ENCODE measurements around the gene BOC. TPM values are rescaled to one million over a fixed set of nuclear protein-coding genes. Genes with fewer than 3 reads are reported as not detected.

Gene BOC
- total RNA-seq, 2 experiments from 2014 or later = 0.03 TPM; not detected in 1

DNA sequence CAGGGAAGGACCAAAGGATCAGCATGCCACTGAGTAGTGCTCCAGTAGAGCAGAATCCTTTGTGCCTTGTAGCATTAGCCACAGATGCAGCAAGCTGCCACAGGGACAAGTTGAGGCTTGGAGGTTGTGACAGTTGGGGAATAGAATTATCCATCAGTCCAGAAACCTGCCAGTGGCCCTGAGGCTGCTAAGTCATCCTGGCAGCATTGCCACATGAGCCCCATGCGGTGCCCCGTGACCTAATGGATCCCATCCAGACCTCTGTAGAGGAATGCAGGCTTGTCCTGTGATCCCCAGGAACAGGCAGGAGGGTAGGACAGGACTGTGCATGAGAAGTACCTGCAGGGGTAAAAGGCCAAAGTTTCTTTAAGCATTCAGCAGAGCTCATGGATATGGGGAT, 51.7 kb downstream of the BOC start:
- no peak for TF ChIP-seq EZH2phosphoT487 (IDR thresholded peaks at IDR 0.05; ENCODE audit: borderline replicate concordance, low read depth, low read length)
- TF ChIP-seq, protein P1, sequence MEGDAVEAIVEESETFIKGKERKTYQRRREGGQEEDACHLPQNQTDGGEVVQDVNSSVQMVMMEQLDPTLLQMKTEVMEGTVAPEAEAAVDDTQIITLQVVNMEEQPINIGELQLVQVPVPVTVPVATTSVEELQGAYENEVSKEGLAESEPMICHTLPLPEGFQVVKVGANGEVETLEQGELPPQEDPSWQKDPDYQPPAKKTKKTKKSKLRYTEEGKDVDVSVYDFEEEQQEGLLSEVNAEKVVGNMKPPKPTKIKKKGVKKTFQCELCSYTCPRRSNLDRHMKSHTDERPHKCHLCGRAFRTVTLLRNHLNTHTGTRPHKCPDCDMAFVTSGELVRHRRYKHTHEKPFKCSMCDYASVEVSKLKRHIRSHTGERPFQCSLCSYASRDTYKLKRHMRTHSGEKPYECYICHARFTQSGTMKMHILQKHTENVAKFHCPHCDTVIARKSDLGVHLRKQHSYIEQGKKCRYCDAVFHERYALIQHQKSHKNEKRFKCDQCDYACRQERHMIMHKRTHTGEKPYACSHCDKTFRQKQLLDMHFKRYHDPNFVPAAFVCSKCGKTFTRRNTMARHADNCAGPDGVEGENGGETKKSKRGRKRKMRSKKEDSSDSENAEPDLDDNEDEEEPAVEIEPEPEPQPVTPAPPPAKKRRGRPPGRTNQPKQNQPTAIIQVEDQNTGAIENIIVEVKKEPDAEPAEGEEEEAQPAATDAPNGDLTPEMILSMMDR (conservative IDR thresholded peaks at IDR 0.05; ENCODE audit: low read length) = no peak
- POLR2A ChIA-PET = interaction anchor here (0.7 kb wide), 1 partner anchor 618 kb away, joined by 3 read pairs; no protein-coding TSS in a partner anchor
- BruUV-seq (replicated peaks) = no TSS peak
- no peak overlapping the region for H3K4me3 ChIP-seq (ENCODE audit: low read depth, low read length, poor library complexity, severe bottlenecking)
- CTCF ChIA-PET (ENCODE audit: unreplicated experiment) = no interaction called here
- no peaks in the 10 kb centered on the region for H4K20me1 ChIP-seq (ENCODE audit: insufficient read depth, low read length)
- H3K36me3 ChIP-seq (ENCODE audit: insufficient read depth, low read length) = no peaks in the 10 kb centered on the region
- no peaks in the 10 kb centered on the region for H3K9me3 ChIP-seq (ENCODE audit: low read length)
- intact Hi-C loops (cut with micrococcal nuclease; ENCODE audit: unreplicated experiment) = loop anchor here (2.0 kb wide), 1 partner anchor 44 kb away; no protein-coding TSS in a partner anchor
- no peak overlapping the region for H2AFZ ChIP-seq (ENCODE audit: low read length)
- H3K4me1 ChIP-seq (ENCODE audit: insufficient read depth, low read length, poor library complexity, severe bottlenecking) = no peaks in the 10 kb centered on the region
- no peaks in the 10 kb centered on the region for H3K79me2 ChIP-seq (ENCODE audit: insufficient read depth, low read depth, low read length)
- no peak overlapping the region for H3K4me2 ChIP-seq (ENCODE audit: low read length)
- DNase-seq (ENCODE audit: low spot score) = no peak
- H3K9me2 ChIP-seq (ENCODE audit: insufficient read depth, low read length) = no peaks in the 10 kb centered on the region
- no peak overlapping the region for H3K27ac ChIP-seq (ENCODE audit: low read depth, low read length, poor library complexity, severe bottlenecking)

GRCh38 chr3:113263778-113264177, 52.4 kb downstream of the BOC start:
- Histone ChIP-seq H3K4me3 (ENCODE audit: low read depth, low read length, poor library complexity, severe bottlenecking) (no peak overlapping the region), H3K4me2 (ENCODE audit: low read length) (no peak overlapping the region), H3K4me1 (ENCODE audit: insufficient read depth, low read length, poor library complexity, severe bottlenecking) (no peaks in the 10 kb centered on the region), H3K79me2 (ENCODE audit: insufficient read depth, low read depth, low read length) (no peaks in the 10 kb centered on the region), H3K36me3 (ENCODE audit: insufficient read depth, low read length) (no peaks in the 10 kb centered on the region), H3K9me2 (ENCODE audit: insufficient read depth, low read length) (no peaks in the 10 kb centered on the region), H3K9me3 (ENCODE audit: low read length) (no peaks in the 10 kb centered on the region), H2AFZ (ENCODE audit: low read length) (no peak overlapping the region), H3K27ac (ENCODE audit: low read depth, low read length, poor library complexity, severe bottlenecking) (no peak overlapping the region), H4K20me1 (ENCODE audit: insufficient read depth, low read length) (no peaks in the 10 kb centered on the region)
- DNase-seq (ENCODE audit: low spot score) = no peak
- POLR2A ChIA-PET = interaction anchor here (0.7 kb wide), 1 partner anchor 617 kb away, joined by 3 read pairs; no protein-coding TSS in a partner anchor
- no TSS peak for BruUV-seq (replicated peaks)
- TF ChIP-seq, protein P1 (conservative IDR thresholded peaks at IDR 0.05; ENCODE audit: low read length) = no peak
- no peak for TF ChIP-seq EZH2phosphoT487 (IDR thresholded peaks at IDR 0.05; ENCODE audit: borderline replicate concordance, low read depth, low read length)
- intact Hi-C loops (cut with micrococcal nuclease; ENCODE audit: unreplicated experiment) = loop anchor here (2.0 kb wide), 1 partner anchor 43 kb away; no protein-coding TSS in a partner anchor
- CTCF ChIA-PET (ENCODE audit: unreplicated experiment) = interaction anchor here (0.7 kb wide), 1 partner anchor 283 kb away, joined by 7 read pairs; no protein-coding TSS in a partner anchor

All from OCI-LY7 (cell line).